HG02763 (cell line): ENCODE data around the gene AMBP.

Experiments
- ATAC-seq: cut with Tn5 transposase; IDR thresholded peaks from one replicate; pipeline ENCODE4 v1.9.1; 2021; ENCODE audit warnings: mild to moderate bottlenecking, moderate library complexity; ENCODE audit not compliant: unreplicated experiment

Gene AMBP

DNA sequence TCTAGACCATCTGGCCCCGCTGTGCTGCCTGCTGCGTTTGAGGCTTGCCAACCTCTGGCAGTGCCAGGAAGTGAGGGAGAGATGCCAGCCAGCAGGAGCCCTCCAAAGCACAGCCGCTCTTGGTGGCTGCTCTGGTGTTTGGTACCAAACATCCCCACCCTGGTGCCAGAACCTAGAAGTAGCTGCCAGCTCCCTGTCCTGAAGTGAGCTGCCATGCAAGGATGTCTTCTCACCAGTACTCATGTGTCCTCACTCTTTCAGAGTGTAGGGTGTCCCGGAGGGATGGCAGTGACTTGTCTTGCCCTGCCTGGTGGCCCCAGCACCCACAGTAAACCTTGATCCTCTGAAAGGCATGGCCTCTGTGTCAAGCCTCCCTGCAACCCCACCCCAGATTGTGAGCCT, 43.4 kb downstream of the AMBP start:
- ATAC-seq, result no peak

DNA sequence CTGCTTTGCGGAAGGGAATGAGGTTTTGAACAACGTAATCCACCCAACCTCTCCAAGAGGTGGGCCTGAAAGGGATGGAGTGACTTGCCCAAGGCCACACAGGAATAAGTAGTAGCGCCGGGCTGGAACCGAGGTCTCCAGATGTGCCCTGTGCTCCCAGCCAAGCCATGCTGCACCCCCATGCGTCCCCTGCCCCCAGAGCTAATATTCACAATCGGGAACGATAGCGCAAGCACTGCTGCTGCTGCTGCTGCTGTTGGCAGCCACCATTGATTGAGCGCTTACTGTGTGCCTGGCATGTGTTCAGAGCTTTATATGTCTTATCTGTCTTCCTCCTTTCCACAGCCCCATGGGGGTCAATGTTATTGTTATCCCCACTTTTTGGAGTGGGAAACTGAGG, 43.9 kb downstream of the AMBP start:
- ATAC-seq, result no peak

DNA sequence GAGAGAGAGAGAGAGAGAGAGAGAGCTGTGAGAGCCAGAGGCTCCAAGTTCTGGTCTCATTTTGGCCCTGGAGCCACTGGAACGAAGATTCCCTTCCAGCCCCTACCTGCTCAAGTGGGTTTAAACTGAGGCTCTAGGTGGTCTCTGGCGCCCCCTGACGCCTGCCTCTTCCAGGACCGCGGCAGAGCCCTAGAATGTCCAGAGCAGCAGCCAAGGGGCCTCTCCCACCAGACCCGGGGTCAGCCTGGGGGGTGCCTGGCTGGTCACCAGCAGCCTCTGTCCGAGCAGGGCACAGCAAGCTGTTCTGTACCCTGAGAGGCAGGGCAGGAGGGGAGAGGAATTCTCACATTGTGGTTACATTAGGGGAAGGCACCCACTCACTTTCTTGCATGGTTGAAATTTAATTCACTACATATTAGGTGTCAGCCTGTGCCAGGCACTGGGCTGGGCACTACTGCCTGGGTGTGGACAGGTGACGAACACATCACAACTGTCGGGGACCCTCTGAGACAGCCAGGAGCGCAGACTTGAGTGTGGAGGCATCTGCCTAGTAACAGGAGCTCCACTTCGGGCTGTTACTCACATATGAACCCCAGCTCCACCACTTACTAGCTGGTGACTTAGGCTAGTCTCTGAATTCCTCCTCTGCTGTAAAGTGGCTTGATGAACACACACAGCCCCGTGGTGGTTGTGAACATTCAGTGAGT, 44.5 kb downstream of the AMBP start:
- ATAC-seq, result no peak

DNA sequence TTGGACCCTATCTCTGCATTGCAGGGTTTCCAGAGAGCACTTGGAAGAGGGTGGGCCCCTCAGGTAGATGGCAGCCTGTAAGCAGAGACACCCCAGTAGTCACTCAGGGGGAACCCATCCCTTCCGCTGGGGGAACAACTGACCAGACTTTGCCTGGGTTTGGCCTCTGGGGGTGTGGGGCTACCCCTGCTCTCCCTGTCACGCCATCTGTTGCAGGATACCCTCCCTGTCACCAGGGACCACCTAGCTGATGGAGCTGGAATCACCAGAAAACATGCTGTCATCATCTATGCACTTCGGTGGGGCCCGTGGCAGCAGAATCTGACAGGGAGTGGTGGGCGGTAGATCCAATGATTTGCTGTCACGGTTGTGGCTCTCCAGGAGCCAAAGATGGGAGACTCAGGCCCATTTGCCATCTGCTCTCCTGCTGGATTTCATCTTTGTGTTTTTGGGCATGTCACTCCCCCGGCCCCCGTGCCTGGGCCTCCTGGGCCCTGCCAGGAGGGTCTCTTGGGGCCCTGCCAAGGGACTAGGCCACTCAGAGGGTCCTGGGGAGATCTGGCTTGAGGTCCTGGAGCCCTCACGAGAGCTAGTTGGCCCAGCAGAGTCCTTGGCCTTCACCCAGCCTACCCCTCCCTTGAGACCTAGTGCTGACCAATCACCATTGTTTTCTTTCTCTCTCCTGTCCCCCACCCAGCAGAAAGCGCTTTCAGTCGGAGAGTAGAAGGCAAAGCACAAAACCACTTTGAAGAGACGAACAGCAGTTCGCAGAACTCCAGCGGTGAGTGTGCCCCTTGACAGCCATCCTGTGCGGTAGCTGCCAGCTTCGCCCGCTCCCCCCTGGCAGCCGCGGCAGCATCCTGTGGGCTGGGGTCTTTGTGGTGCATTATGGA, 45.9 kb downstream of the AMBP start:
- no peak for ATAC-seq

- ATAC-seq, result no peak
Observed at GRCh38 chr9:114031037-114031630, 47.0 kb downstream of the AMBP start.

GRCh38 chr9:114030364-114030763, 47.7 kb downstream of the AMBP start:
- ATAC-seq, result no peak

DNA sequence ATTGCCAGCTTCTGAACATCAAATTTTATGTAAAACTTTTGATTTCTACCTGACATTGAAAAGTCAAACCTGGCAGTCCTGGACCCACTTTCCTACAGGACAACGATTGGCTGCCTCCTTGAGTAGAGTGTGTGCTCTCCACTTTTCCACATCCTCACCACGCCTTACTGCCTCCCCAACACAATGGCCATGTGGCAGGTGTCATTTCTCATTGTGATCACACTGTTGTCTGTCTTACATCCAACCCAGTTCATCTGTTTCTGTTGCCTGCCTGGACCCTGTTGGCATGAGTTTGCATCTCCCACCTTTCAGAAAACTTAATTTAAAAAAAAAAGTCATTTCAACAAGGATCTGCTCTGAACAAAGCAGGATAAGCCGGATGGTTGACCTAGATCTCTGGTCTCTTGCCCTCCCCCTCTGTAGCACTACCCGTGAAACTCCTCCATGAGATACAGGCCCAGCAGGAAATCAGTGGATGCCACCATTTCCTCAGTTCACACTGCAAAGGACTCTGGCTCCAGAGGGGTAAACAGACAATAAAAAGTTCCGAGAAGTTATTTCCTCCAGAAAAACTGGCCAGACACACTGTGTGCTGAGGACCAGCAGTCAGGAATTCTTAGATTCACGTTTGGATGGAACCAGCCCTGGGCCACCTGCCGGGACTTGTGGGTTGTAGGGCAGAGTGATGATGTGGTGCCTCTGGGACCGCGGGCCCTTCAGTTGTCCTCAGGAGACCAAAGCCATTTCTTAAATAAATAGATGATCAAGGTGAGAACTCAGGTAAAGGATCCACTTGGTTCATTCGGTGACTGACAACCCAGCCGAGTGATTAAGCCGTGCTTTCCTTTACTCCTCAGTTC, 48.6 kb downstream of the AMBP start:
- ATAC-seq, result no peak

- no peak for ATAC-seq
Observed at GRCh38 chr9:114028646-114029045, 49.5 kb downstream of the AMBP start.

DNA sequence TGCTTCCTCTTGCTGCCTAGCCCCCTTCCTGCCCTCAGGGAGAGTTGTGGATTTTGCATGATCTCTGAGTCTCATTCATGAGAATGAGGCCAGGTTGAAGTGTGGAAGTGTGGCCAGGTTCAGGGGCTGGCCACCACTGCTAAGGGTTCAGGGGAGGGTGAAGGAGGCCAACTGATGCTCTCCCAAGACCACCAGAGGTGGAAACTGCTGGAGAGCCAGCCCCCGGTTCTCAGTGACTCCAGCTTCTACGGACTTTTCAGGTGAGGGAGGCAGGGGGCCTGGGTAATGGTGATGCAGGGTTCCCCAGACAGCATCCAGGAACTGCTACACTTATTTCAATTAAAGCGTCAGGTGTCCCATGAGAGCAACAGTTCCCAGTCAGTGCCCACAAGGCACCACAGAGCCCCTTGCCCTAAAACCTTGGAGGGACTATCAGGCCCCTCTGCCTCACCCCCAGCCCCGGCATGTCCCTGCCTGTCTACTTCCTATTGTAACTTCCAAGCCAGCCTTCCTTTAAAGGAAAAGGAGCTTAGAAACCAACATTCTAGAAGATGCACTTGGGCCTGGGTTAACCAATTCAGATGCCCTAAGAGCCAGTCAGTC, 50.1 kb downstream of the AMBP start:
- no peak for ATAC-seq

DNA sequence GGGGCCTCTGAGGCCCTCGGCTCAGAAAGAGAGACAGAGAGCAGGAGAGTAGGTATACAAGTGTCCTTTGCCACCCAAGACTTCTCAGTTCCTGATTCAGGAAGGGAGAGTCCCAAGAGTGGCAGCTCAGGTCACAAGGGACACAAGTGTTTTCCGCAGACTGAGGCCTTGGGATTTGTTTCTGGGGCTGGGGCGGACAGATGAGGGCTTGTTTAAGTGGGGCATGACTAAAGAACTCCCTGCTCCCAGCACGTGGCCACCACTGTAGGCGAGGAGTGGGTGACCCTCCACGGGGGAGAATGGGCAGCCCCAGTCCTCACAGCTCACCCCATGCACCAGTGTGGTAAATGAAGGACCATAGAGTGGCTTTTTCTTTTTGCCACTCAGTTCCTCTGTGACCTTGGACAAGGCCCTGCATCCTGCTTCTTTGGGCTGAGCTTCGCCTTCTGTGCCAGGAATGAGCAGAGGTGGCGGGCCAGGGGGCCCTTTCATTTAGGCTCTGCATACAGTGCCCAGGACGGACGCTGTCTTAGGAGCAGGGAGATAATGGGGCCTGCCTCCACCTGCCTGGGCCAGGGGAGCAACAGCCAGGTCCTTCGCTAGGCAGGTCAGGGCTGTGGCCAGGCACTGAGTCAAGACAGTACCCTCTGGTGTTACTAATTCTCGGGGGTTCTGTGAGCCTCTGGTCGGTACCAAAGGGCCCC, 50.8 kb downstream of the AMBP start:
- no peak for ATAC-seq

GRCh38 chr9:114026335-114026734, 51.8 kb downstream of the AMBP start:
- no peak for ATAC-seq

DNA sequence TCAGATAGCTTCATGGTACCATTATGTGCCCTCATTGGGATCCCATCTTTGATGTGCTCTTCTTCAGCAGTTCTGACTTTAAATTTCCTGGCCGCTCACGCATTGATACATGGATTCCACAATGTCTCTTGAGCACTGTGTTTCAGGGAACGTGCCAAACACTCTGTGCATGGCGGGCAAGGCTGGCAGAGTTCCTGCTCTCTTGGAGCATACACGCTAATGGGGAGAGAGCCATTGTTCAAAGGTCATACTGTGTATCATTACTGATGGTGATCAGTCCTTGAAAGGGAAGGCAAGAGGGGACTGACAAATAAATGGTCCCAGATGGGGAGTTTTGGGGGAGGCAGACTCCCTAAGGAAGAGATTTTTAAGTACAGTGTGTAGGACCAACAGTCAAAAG, 52.3 kb downstream of the AMBP start:
- ATAC-seq, result no peak

- ATAC-seq, result no peak
Observed at GRCh38 chr9:114025196-114025753, 52.8 kb downstream of the AMBP start.

DNA sequence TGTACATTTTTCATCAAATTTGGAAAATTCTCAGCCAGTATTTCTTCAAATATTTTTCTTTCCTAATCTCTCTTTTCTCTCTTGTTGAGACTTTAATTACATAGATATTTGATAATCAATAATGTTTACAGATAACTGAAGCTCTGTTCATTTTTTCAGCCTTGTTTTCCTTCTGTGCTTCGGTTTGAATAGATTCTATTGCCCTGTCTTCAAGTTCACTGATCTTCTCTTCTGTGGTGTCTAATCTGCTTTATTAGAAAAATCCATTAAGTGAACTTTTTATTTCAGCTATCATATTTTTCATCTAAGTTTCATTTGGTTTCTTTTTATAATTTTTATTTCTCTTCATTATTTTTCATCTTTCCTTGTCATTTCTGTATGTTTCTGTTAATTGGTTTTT, 54.1 kb downstream of the AMBP start:
- ATAC-seq, result no peak

GRCh38 chr9:114021578-114021977, 56.5 kb downstream of the AMBP start:
- no peak for ATAC-seq

- no peak for ATAC-seq
Observed at GRCh38 chr9:114017741-114018715, 60.1 kb downstream of the AMBP start.

DNA sequence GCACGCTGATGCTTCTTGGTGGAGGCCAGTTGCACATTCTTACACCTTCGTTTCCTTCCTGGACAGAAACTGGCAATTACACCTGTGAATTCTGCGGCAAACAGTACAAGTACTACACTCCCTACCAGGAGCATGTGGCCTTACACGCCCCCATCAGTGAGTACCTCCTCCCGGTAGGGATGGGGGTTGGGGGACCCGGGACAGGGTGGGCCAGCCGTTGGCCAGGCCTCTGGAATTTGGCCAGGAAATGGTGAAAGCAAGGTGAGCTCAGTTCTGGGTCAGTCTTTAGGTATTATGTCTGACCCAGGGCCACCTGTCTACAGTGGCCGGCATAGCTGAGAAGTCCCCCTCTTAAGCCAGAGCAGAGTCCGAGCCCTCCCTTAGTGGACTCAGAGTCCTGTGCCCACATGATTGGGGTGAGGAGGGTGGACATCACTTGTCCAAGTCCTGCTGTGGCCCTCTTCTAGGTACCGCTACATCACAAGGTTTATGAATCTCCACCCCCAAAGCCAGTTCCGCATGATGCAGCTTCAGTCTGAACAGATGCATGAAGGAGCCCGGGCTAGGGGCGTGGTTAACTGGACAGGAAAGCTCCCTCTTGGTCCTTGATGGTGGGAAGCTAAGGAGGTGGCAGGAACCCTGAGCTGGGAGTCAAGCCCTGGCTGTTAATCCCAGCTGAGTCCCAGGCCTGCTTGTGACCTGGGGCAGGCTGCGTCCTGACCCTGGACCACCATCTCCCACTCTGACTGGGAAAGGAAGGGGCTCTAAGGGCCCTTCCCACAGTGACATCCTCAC, 61.3 kb downstream of the AMBP start:
- no peak for ATAC-seq

GRCh38 chr9:114016101-114016500, 62.0 kb downstream of the AMBP start:
- ATAC-seq, result no peak
